K562 (cell line): Measurements from ENCODE around the gene MRPL16. TPM values are rescaled to one million over a fixed set of nuclear protein-coding genes. Genes with fewer than 3 reads are reported as not detected.

ENCODE experiments used
- ATAC-seq: fragments of 200-7000 bp; cut with Tn5 transposase; 3 replicates; pipeline ENCODE4 v1.9.1; 2020; ENCODE audit warnings: moderate library complexity
- BruUV-seq: library from RNA; stranded (reverse); fragments of 400-500 nt; replicated peaks from 2 replicates; lab custom pipeline; 2021; lab: Mats Ljungman, UMichigan
- CTCF ChIA-PET: fragments of 300-600 bp; formaldehyde crosslinking; extraction: SDS; loops from one replicate; lab custom pipeline; 2021; ENCODE audit warnings: low intra/inter-chr PET ratio; lab: Yijun Ruan, JAX
- POLR2A ChIA-PET: fragments of 300-600, 350-650 bp; sonication (Branson Sonifier 250); formaldehyde crosslinking; extraction: SDS; loops from one replicate; lab custom pipeline; 2021; ENCODE audit warnings: antibody characterized with exemption, inconsistent platforms; lab: Yijun Ruan, JAX
- DNase-seq, 4 experiments: peaks; one replicate each; pipeline versions ENCODE4 v3.0.0 to v3.0.0-alpha.2; 2011 to 2018; ENCODE audit warnings: low spot score in 3 of 4, mixed read lengths in 3 of 4; ENCODE audit errors: extremely low read depth in 1 of 4
- FAIRE-seq: peaks from 2 replicates; lab custom pipeline; 2011; peaks lifted over from hg19 to GRCh38; lab: Jason Lieb, UNC
- H2AFZ ChIP-seq: 2 replicates; pipeline ENCODE4 v1.6.0; 2011; ENCODE audit warnings: low read depth, low read length, control low read depth, inconsistent platforms
- H3K27ac ChIP-seq: fragments of 200-600 bp; 3 replicates; pipeline ENCODE4 v1.8.0; 2011; ENCODE audit warnings: low read depth, mild to moderate bottlenecking, control low read depth, inconsistent platforms, low read length, moderate library complexity, mixed read lengths; ENCODE audit errors: extremely low read depth
- H3K27me3 ChIP-seq, 2 experiments: fragments of 300-600 bp in 1 of 2; 2 replicates in 1 of 2; 3 replicates in 1 of 2; pipeline versions ENCODE4 v1.6.0 to v1.8.0; 2011; ENCODE audit warnings: inconsistent platforms in 2 of 2, low read length in 2 of 2, mild to moderate bottlenecking in 1 of 2, mixed read lengths in 1 of 2, moderate library complexity in 1 of 2; ENCODE audit not compliant: control insufficient read depth in 2 of 2, insufficient read depth in 2 of 2
- H3K36me3 ChIP-seq: fragments of 300-600 bp; 3 replicates; pipeline ENCODE4 v1.8.0; 2011; ENCODE audit warnings: mild to moderate bottlenecking, low read length, inconsistent platforms; ENCODE audit not compliant: control insufficient read depth, insufficient read depth
- H3K4me1 ChIP-seq, 2 experiments: fragments of 200-600 bp in 1 of 2; replicated peaks in 1 of 2; 2 replicates in 1 of 2; 3 replicates in 1 of 2; pipeline versions ENCODE4 v1.5.1 to v1.8.0; 2011; ENCODE audit warnings: inconsistent platforms in 2 of 2, low read length in 2 of 2, mild to moderate bottlenecking in 1 of 2, mixed read lengths in 1 of 2, moderate library complexity in 1 of 2; ENCODE audit not compliant: control insufficient read depth in 2 of 2, insufficient read depth in 2 of 2
- H3K4me2 ChIP-seq: 2 replicates; pipeline ENCODE4 v1.6.1; 2011; ENCODE audit warnings: low read length, control low read depth, inconsistent platforms, mixed read lengths; ENCODE audit not compliant: insufficient read depth
- H3K4me3 ChIP-seq: fragments of 200-600 bp; sonication (generic), shearing (Covaris generic); 2 replicates; pipeline ENCODE4 v1.5.1; 2016; ENCODE audit warnings: control low read depth, inconsistent platforms
- H3K79me2 ChIP-seq: fragments of 200-600 bp; 3 replicates; pipeline ENCODE4 v1.8.0; 2011; ENCODE audit warnings: low read length, inconsistent platforms; ENCODE audit not compliant: control insufficient read depth, insufficient read depth
- H3K9ac ChIP-seq, 2 experiments: 2 replicates each; pipeline versions ENCODE4 v1.6.0 to v1.6.1; 2011; ENCODE audit warnings: low read depth in 2 of 2, low read length in 2 of 2, control low read depth in 1 of 2, inconsistent platforms in 1 of 2, mild to moderate bottlenecking in 1 of 2, mixed read lengths in 1 of 2; ENCODE audit not compliant: insufficient read depth in 1 of 2
- H3K9me1 ChIP-seq: one replicate; pipeline ENCODE4 v1.6.0; 2011; ENCODE audit warnings: inconsistent platforms, mild to moderate bottlenecking, low read length, moderate library complexity; ENCODE audit not compliant: control insufficient read depth, insufficient read depth
- H3K9me3 ChIP-seq: replicated peaks from 2 replicates; pipeline ENCODE4 v1.5.1; 2011; ENCODE audit warnings: low read depth, low read length, inconsistent platforms; ENCODE audit not compliant: control insufficient read depth, insufficient read depth
- H4K20me1 ChIP-seq: replicated peaks from 2 replicates; pipeline ENCODE4 v1.6.1; 2011; ENCODE audit warnings: low read length, inconsistent platforms, mixed read lengths; ENCODE audit not compliant: control insufficient read depth, insufficient read depth
- ATF3 ChIP-seq, 2 experiments: fragments of 450-650 bp in 1 of 2; sonication (generic) in 1 of 2; formaldehyde crosslinking in 1 of 2; IDR thresholded peaks in 1 of 2; conservative IDR thresholded peaks in 1 of 2; 2 replicates each; pipeline versions ENCODE4 v1.6.1 to v1.8.1; 2016 to 2023; ENCODE audit warnings: mild to moderate bottlenecking in 2 of 2, moderate library complexity in 2 of 2, inconsistent platforms in 1 of 2, missing genetic modification reagents in 1 of 2
- CEBPG ChIP-seq, 3 experiments: fragments of 200-800 bp in 1 of 3; sonication (Bioruptor generic) in 1 of 3; sonication (generic) in 1 of 3; formaldehyde crosslinking in 1 of 3; IDR thresholded peaks in 2 of 3; conservative IDR thresholded peaks in 1 of 3; 2 replicates each; pipeline versions ENCODE4 v1.6.1 to v1.8.0; 2016 to 2022; ENCODE audit warnings: missing compliant biosample characterization in 2 of 3, missing genetic modification characterization in 2 of 3, mild to moderate bottlenecking in 1 of 3, missing genetic modification reagents in 1 of 3
- HDAC6 ChIP-seq: IDR thresholded peaks from 2 replicates; pipeline ENCODE4 v1.6.1; 2012; ENCODE audit warnings: low read depth, mild to moderate bottlenecking, control low read depth, inconsistent platforms, low read length, moderate library complexity
- SETDB1 ChIP-seq: IDR thresholded peaks from one replicate; pipeline ENCODE4 v1.6.1; 2012; ENCODE audit warnings: low read length, control low read depth, inconsistent platforms
- SNRNP70 ChIP-seq: fragments of 200-400 bp; formaldehyde crosslinking; optimal IDR thresholded peaks from 2 replicates; pipeline ENCODE3; 2017; ENCODE audit warnings: low read depth, low read length
- ZFP1 ChIP-seq: fragments of 450-650 bp; formaldehyde crosslinking; IDR thresholded peaks from 2 replicates; pipeline ENCODE4 v1.4.0; 2020; ENCODE audit warnings: mild to moderate bottlenecking, mixed read lengths
- WGBS: fragments of 100-300 bp; shearing (Covaris generic); methylation state at CpG from one replicate; pipeline ENCODE4 v1.1.6; 2016; ENCODE audit warnings: low coverage, mixed read lengths; ENCODE audit not compliant: insufficient coverage; ENCODE audit errors: missing lambda C conversion rate; 5-methylcytosine and 5-hydroxymethylcytosine counted together
- in situ Hi-C: fragments of 300-500 bp; cut with MboI; formaldehyde crosslinking; loops from 4 replicates; pipeline ENCODE4 v1.15.0; 2018; ENCODE audit warnings: inconsistent platforms, mixed read lengths
- intact Hi-C: fragments of 100-400 bp; cut with micrococcal nuclease; formaldehyde crosslinking; loops from 2 replicates; pipeline ENCODE4 v1.14.2; 2022
- polyA plus RNA-seq, 8 experiments: library from polyadenylated mRNA; depleted of rRNA in 4 of 8; stranded (reverse) in 5 of 8; unstranded in 3 of 8; fragments of >200 nt; fragmentation: Nextera tagmentation in 2 of 8; fragmentation: Illumina TruSeq in 1 of 8; extraction: Ambion mirVana in 2 of 8; extraction: Trizol in 1 of 8; gene quantifications; 2 replicates each; pipeline versions ENCODE4 v1.2.1 to v1.2.3, GENCODE V29; 2011 to 2014; ENCODE audit warnings: inconsistent platforms in 1 of 8, missing spikeins in 1 of 8
- total RNA-seq, 7 experiments: library from RNA; depleted of rRNA in 6 of 7; stranded (reverse); fragments of >200 nt in 6 of 7; fragmentation: Illumina TruSeq in 2 of 7; extraction: Trizol in 2 of 7; gene quantifications; 2 replicates each; pipeline versions ENCODE4 v1.2.1 to v1.2.3, GENCODE V29; 2011 to 2021; ENCODE audit warnings: low replicate concordance in 1 of 7
- TF ChIP-seq, protein P1 (sequence below): fragments of 250-450 bp; sonication (Bioruptor Pico); IDR thresholded peaks from 2 replicates; pipeline ENCODE4 v1.8.0; 2022; ENCODE audit warnings: inconsistent platforms

MRPL16 gene
- total and polyA plus RNA-seq, 9 of the 15 experiments (the other 6 are each of a cell fraction or from before 2014, with no cell fraction given), result 63.3 to 209 (median 157) TPM

DNA sequence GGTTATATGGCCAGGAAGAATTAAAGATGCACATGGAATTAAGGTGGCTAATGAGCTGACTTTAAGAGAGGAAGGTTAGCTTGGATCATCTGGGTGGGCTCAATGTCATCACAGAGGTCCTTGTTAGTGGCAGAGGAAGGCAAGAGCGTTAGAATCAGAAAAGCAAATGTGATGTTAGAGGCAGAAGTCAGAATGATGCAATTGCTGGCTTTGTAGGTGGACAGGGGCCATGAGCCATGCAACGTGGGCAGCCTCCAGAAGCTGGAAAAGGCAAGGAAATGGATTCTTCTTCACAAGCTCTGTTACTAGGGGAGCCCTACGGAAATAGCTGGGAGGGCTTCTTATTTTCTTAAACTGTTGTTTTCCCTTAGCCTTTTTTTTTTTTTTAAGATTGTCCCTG lies 37.0 kb upstream of the MRPL16 start:
- Histone ChIP-seq H4K20me1 (no peaks in the 10 kb centered on the region), H3K27me3 (no peaks in the 10 kb centered on the region), H3K27ac (peak overlapping the region; percentile 12; the same call in 1 of the 3 replicates), H3K9me1 (no peaks in the 10 kb centered on the region), H3K36me3 (no peaks in the 10 kb centered on the region), H2AFZ (peak overlapping the region; percentile 84), H3K79me2 (no peaks in the 10 kb centered on the region), H3K4me2 (no peak overlapping the region), H3K9ac (no peak overlapping the region), H3K4me1 (peaks cover 4 to 31% of the 10 kb centered on the region in 2 experiments; a peak in 3 of 5 replicates), H3K9me3 (0 out of 2 replicates have a peak, but pooled peaks cover 2% of the 10 kb centered on the region), H3K4me3 (no peak overlapping the region)
- intact Hi-C loops (no loop called here), in situ Hi-C loops (no loop called here)
- CTCF ChIA-PET, result no interaction called here
- DNase-seq (no peak), FAIRE-seq (no peak), ATAC-seq (no peak)
- 79% methylated on average over 3 of the region's 3 CpGs for WGBS
- no peak for TF ChIP-seq HDAC6
- TF ChIP-seq SNRNP70, result no peak
- TF ChIP-seq ZFP1, result no peak
- peak; percentile 55; the same call in 1 of the 2 replicates for TF ChIP-seq CEBPG (CRISPR knock-in tag; IDR thresholded peaks at IDR 0.05)
- TF ChIP-seq CEBPG (tag; conservative IDR thresholded peaks at IDR 0.05 in 1 of 2, IDR thresholded peaks at IDR 0.05 in 1 of 2), result peak in 1 of 2 experiments; percentile 28; a peak in 1 of 4 replicates
- TF ChIP-seq SETDB1, result no peak
- TF ChIP-seq, protein P1, sequence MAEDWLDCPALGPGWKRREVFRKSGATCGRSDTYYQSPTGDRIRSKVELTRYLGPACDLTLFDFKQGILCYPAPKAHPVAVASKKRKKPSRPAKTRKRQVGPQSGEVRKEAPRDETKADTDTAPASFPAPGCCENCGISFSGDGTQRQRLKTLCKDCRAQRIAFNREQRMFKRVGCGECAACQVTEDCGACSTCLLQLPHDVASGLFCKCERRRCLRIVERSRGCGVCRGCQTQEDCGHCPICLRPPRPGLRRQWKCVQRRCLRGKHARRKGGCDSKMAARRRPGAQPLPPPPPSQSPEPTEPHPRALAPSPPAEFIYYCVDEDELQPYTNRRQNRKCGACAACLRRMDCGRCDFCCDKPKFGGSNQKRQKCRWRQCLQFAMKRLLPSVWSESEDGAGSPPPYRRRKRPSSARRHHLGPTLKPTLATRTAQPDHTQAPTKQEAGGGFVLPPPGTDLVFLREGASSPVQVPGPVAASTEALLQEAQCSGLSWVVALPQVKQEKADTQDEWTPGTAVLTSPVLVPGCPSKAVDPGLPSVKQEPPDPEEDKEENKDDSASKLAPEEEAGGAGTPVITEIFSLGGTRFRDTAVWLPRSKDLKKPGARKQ (CRISPR knock-in tag), result no peak
- TF ChIP-seq ATF3 (IDR thresholded peaks at IDR 0.05), result peak; percentile 62
- no peak for TF ChIP-seq ATF3 (CRISPR knock-in tag; conservative IDR thresholded peaks at IDR 0.05)
- BruUV-seq, result no TSS peak
- POLR2A ChIA-PET, result no interaction called here
